Smooth muscle cell of the pulmonary artery (primary cell): Measurements from ENCODE around the gene MAST2. TPM values are rescaled to one million over a fixed set of nuclear protein-coding genes. Genes with fewer than 3 reads are reported as not detected.

Experiments used
- total RNA-seq: library from RNA; depleted of rRNA; stranded (reverse); fragments of >200 nt; gene quantifications from 2 replicates; pipeline ENCODE4 v1.2.3, GENCODE V29; 2014

Gene MAST2
- total RNA-seq = 29.3 and 46.8 TPM in 2 replicates

GRCh38 chr1:45803299-45803780, at the start of gene MAST2:
TSS of gene MAST2 (plus strand) at chr1:45803612. CDS start at chr1:45803896, 284 bp downstream.

Other genes starting within 250 kb of the MAST2 start
- gene NASP, start 219.6 kb upstream of the MAST2 start, total RNA-seq = 15.3 and 23.1 TPM in 2 replicates
- gene CCDC17, start 179.6 kb upstream of the MAST2 start, total RNA-seq = 1.0 and 1.2 TPM in 2 replicates
- gene GPBP1L1, start 117.1 kb upstream of the MAST2 start, total RNA-seq = 72.1 and 80.4 TPM in 2 replicates
- gene TMEM69, start 115.4 kb upstream of the MAST2 start, total RNA-seq = 7.6 and 10.5 TPM in 2 replicates
- 13.7 and 16.0 TPM in 2 replicates for gene IPP, start 53.0 kb upstream of the MAST2 start, total RNA-seq